Neural crest cell (in vitro differentiated cells): Measurements from ENCODE around the gene NCAN. TPM values are rescaled to one million over a fixed set of nuclear protein-coding genes. Genes with fewer than 3 reads are reported as not detected.
A peak's percentile ranks its signal among the peaks of the same experiment; 100 is the strongest.

Source experiments
- DNase-seq: peaks from one replicate; pipeline ENCODE4 v3.0.0; 2021; ENCODE audit warnings: low read depth, mixed read lengths, low spot score
- H3K27ac Mint-ChIP-seq: one replicate; pipeline ENCODE4 v1.8.0; 2021; ENCODE audit warnings: mild to moderate bottlenecking, mixed read lengths; ENCODE audit not compliant: unreplicated experiment
- H3K27me3 Mint-ChIP-seq: 2 replicates; pipeline ENCODE4 v1.8.0; 2021; ENCODE audit warnings: low read depth, mild to moderate bottlenecking, mixed read lengths
- H3K36me3 Mint-ChIP-seq: 2 replicates; pipeline ENCODE4 v1.8.0; 2021; ENCODE audit warnings: low read depth, mild to moderate bottlenecking, mixed read lengths
- H3K4me1 Mint-ChIP-seq: 2 replicates; pipeline ENCODE4 v1.8.0; 2021; ENCODE audit warnings: mixed read lengths
- H3K4me3 Mint-ChIP-seq: one replicate; pipeline ENCODE4 v1.8.0; 2021; ENCODE audit warnings: mild to moderate bottlenecking, mixed read lengths
- H3K9me3 Mint-ChIP-seq: 2 replicates; pipeline ENCODE4 v1.8.0; 2021; ENCODE audit warnings: mixed read lengths
- CTCF ChIP-seq: fragments of 200-600 bp; sonication (generic); conservative IDR thresholded peaks from 2 replicates; pipeline ENCODE4 v1.5.0; 2021; ENCODE audit warnings: antibody characterized with exemption, mild to moderate bottlenecking
- total RNA-seq: library from RNA; stranded (reverse); gene quantifications from 2 replicates; pipeline ENCODE4 v1.2.1, GENCODE V29; 2021

The NCAN gene
- total RNA-seq, 1 donor from 2014 or later, result 12.3 TPM

GRCh38 chr19:19256072-19256969, 44.6 kb downstream of the NCAN start:
- H3K4me3 Mint-ChIP-seq, result no peak overlapping the region
- TF ChIP-seq CTCF, result no peak
- H3K27ac Mint-ChIP-seq, result peak overlapping the region; percentile 45
- H3K9me3 Mint-ChIP-seq, result peaks cover 5% of the 10 kb centered on the region
- H3K27me3 Mint-ChIP-seq, result peaks cover 62% of the 10 kb centered on the region
- peaks cover 5% of the 10 kb centered on the region for H3K36me3 Mint-ChIP-seq
- no peak for DNase-seq
- H3K4me1 Mint-ChIP-seq, result peaks cover 19% of the 10 kb centered on the region

GRCh38 chr19:19257137-19257536, 45.4 kb downstream of the NCAN start:
- Mint-ChIP-seq H3K27ac (no peak overlapping the region), H3K27me3 (peaks cover 61% of the 10 kb centered on the region), H3K4me3 (no peak overlapping the region), H3K9me3 (peaks cover 5% of the 10 kb centered on the region), H3K36me3 (peaks cover 5% of the 10 kb centered on the region), H3K4me1 (peaks cover 23% of the 10 kb centered on the region)
- no peak for TF ChIP-seq CTCF
- no peak for DNase-seq

GRCh38 chr19:19257836-19258588, 46.3 kb downstream of the NCAN start:
- peaks cover 5% of the 10 kb centered on the region for H3K36me3 Mint-ChIP-seq
- no peak for DNase-seq
- H3K9me3 Mint-ChIP-seq, result peaks cover 5% of the 10 kb centered on the region
- H3K4me1 Mint-ChIP-seq, result peaks cover 28% of the 10 kb centered on the region
- TF ChIP-seq CTCF, result no peak
- no peak overlapping the region for H3K4me3 Mint-ChIP-seq
- H3K27me3 Mint-ChIP-seq, result peaks cover 63% of the 10 kb centered on the region
- H3K27ac Mint-ChIP-seq, result no peak overlapping the region

DNA sequence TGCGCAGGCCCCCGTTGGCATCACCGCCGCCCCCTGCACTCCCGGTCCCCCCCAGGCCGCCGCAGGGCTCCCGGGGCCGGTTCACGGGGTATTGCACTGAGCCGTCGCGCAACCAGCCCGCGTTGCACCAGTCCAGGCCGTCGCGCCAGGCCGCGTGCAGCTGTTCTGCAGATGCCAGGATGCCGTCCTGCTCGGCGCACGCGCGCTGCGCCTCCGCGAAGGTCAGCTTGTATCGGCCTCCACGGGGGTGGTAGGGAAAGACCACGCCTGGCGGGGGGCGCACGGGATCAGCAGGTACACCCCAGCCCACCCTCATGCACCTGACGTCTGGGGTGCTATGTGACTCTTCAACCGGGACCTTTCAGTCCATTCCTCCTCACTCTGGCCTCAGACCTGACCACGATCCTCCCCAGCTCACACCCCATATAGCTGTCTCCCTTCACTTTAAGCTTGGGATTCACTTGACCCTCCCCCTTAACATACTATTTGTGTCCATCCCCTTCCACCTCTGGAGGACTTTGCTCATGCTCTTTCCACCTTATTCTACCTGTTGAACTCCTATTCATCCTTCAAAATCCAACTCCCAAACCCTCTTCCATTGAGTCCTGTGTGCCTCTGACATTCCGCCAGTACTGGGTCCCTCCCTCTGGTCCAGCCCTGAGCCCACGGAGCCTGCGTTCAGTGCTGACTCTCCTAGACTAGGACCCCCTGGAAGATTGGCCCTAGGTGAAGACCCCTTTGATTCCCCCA, 47.0 kb downstream of the NCAN start:
- no peak for TF ChIP-seq CTCF
- H3K36me3 Mint-ChIP-seq, result peaks cover 5% of the 10 kb centered on the region
- peaks cover 28% of the 10 kb centered on the region for H3K4me1 Mint-ChIP-seq
- H3K4me3 Mint-ChIP-seq, result no peak overlapping the region
- H3K27me3 Mint-ChIP-seq, result peaks cover 68% of the 10 kb centered on the region
- H3K27ac Mint-ChIP-seq, result no peak overlapping the region
- no peak for DNase-seq
- peaks cover 5% of the 10 kb centered on the region for H3K9me3 Mint-ChIP-seq

- Mint-ChIP-seq H3K27me3 (peaks cover 73% of the 10 kb centered on the region), H3K4me1 (peaks cover 28% of the 10 kb centered on the region), H3K4me3 (peak overlapping the region; percentile 75), H3K27ac (no peak overlapping the region), H3K36me3 (peaks cover 5% of the 10 kb centered on the region), H3K9me3 (peaks cover 5% of the 10 kb centered on the region)
- no peak for DNase-seq
- no peak for TF ChIP-seq CTCF
These were observed 48.0 kb downstream of the NCAN start for GRCh38 chr19:19259741-19260140.
